ENCODE results near the gene UBE2E2.

Gene UBE2E2

GRCh38 chr3:23270423-23270822 lies 67.3 kb downstream of the UBE2E2 start:
- H3K4me3 ChIP-seq (ENCODE audit: low read depth, low read length) = no peak overlapping the region
- no peak for TF ChIP-seq CTCF (IDR thresholded peaks at IDR 0.05; ENCODE audit: borderline replicate concordance, insufficient read depth, low read depth, low read length)

GRCh38 chr3:23271876-23272741 lies 69.0 kb downstream of the UBE2E2 start:
- no peak overlapping the region for H3K4me3 ChIP-seq (ENCODE audit: low read depth, low read length)
- TF ChIP-seq CTCF (IDR thresholded peaks at IDR 0.05; ENCODE audit: borderline replicate concordance, insufficient read depth, low read depth, low read length) = no peak

- no peak for TF ChIP-seq CTCF (IDR thresholded peaks at IDR 0.05; ENCODE audit: borderline replicate concordance, insufficient read depth, low read depth, low read length)
These were observed 69.7 kb downstream of the UBE2E2 start for GRCh38 chr3:23272820-23273219.

GRCh38 chr3:23275061-23275460 lies 71.9 kb downstream of the UBE2E2 start:
- no peak overlapping the region for H3K4me3 ChIP-seq (ENCODE audit: low read depth, low read length)
- TF ChIP-seq CTCF (IDR thresholded peaks at IDR 0.05; ENCODE audit: borderline replicate concordance, insufficient read depth, low read depth, low read length) = no peak

More at GRCh38 chr3:23272820-23273219, 69.7 kb downstream of the UBE2E2 start:
- H3K4me3 ChIP-seq (ENCODE audit: low read depth, low read length) = no peak overlapping the region

GRCh38 chr3:23275814-23276213 lies 72.7 kb downstream of the UBE2E2 start:
- H3K4me3 ChIP-seq (ENCODE audit: low read depth, low read length) = no peak overlapping the region
- no peak for TF ChIP-seq CTCF (IDR thresholded peaks at IDR 0.05; ENCODE audit: borderline replicate concordance, insufficient read depth, low read depth, low read length)

- no peak overlapping the region for H3K4me3 ChIP-seq (ENCODE audit: low read depth, low read length)
- no peak for TF ChIP-seq CTCF (IDR thresholded peaks at IDR 0.05; ENCODE audit: borderline replicate concordance, insufficient read depth, low read depth, low read length)
These were observed 74.0 kb downstream of the UBE2E2 start for GRCh38 chr3:23276913-23277658.
